H9 (cell line): ENCODE measurements around the gene NR4A2. TPM values are rescaled to one million over a fixed set of nuclear protein-coding genes. Genes with fewer than 3 reads are reported as not detected.

Source experiments
- DNase-seq: peaks from one replicate; pipeline ENCODE4 v3.0.0-alpha.2; 2017
- H2AFZ ChIP-seq: one replicate; pipeline ENCODE4 v1.6.1; 2013; ENCODE audit warnings: mild to moderate bottlenecking, low read length, control low read depth, moderate library complexity
- H2AK5ac ChIP-seq: 2 replicates; pipeline ENCODE4 v1.6.1; 2013; ENCODE audit warnings: low read length, control low read depth, mixed read lengths; ENCODE audit not compliant: insufficient read length
- H2BK120ac ChIP-seq: one replicate; pipeline ENCODE4 v1.6.1; 2013; ENCODE audit warnings: low read depth, mild to moderate bottlenecking, low read length, control low read depth, inconsistent platforms; ENCODE audit not compliant: poor library complexity, severe bottlenecking
- H2BK12ac ChIP-seq: 2 replicates; pipeline ENCODE4 v1.6.1; 2013; ENCODE audit warnings: low read length, control low read depth, mixed read lengths, low read depth; ENCODE audit not compliant: insufficient read length
- H2BK15ac ChIP-seq: 2 replicates; pipeline ENCODE4 v1.6.1; 2013; ENCODE audit warnings: low read depth, low read length, control low read depth
- H2BK20ac ChIP-seq: one replicate; pipeline ENCODE4 v1.6.1; 2013; ENCODE audit warnings: low read depth, mild to moderate bottlenecking, low read length, control low read depth, inconsistent platforms; ENCODE audit not compliant: poor library complexity, severe bottlenecking
- H2BK5ac ChIP-seq: 2 replicates; pipeline ENCODE4 v1.6.1; 2013; ENCODE audit warnings: low read length, control low read depth, mixed read lengths; ENCODE audit not compliant: insufficient read length
- H3K14ac ChIP-seq: 2 replicates; pipeline ENCODE4 v1.6.1; 2013; ENCODE audit warnings: low read length, control low read depth; ENCODE audit not compliant: insufficient read depth
- H3K18ac ChIP-seq: 2 replicates; pipeline ENCODE4 v1.6.1; 2013; ENCODE audit warnings: low read depth, mild to moderate bottlenecking, mixed read lengths, low read length, control low read depth; ENCODE audit not compliant: insufficient read length
- H3K23ac ChIP-seq: 2 replicates; pipeline ENCODE4 v1.6.1; 2013; ENCODE audit warnings: low read length, control low read depth, mixed read lengths, low read depth; ENCODE audit not compliant: insufficient read length
- H3K23me2 ChIP-seq: 2 replicates; pipeline ENCODE4 v1.6.1; 2013; ENCODE audit warnings: low read depth, mild to moderate bottlenecking, mixed read lengths, low read length, control low read depth; ENCODE audit not compliant: insufficient read length, poor library complexity, severe bottlenecking
- H3K27ac ChIP-seq: 2 replicates; pipeline ENCODE4 v1.5.1; 2013; ENCODE audit warnings: low read length, control low read depth, mixed read lengths, low read depth; ENCODE audit not compliant: insufficient read length
- H3K27me3 ChIP-seq: 2 replicates; pipeline ENCODE4 v1.6.1; 2013; ENCODE audit warnings: low read length, control low read depth, inconsistent platforms; ENCODE audit not compliant: insufficient read depth
- H3K4ac ChIP-seq: 2 replicates; pipeline ENCODE4 v1.6.1; 2013; ENCODE audit warnings: low read depth, mild to moderate bottlenecking, control low read depth, inconsistent platforms, low read length, moderate library complexity
- H3K4me1 ChIP-seq: 2 replicates; pipeline ENCODE4 v1.6.1; 2013; ENCODE audit warnings: low read length, control low read depth, inconsistent platforms; ENCODE audit not compliant: insufficient read depth
- H3K4me2 ChIP-seq: 2 replicates; pipeline ENCODE4 v1.6.1; 2013; ENCODE audit warnings: low read length, control low read depth, mixed read lengths; ENCODE audit not compliant: insufficient read length, insufficient read depth
- H3K56ac ChIP-seq: 2 replicates; pipeline ENCODE4 v1.6.1; 2013; ENCODE audit warnings: low read depth, mild to moderate bottlenecking, mixed read lengths, low read length, control low read depth; ENCODE audit not compliant: insufficient read length
- H3K79me1 ChIP-seq: 2 replicates; pipeline ENCODE4 v1.6.1; 2013; ENCODE audit warnings: low read depth, mild to moderate bottlenecking, moderate library complexity, low read length, control low read depth, inconsistent platforms; ENCODE audit not compliant: insufficient read depth, poor library complexity, severe bottlenecking
- H3K79me2 ChIP-seq: 2 replicates; pipeline ENCODE4 v1.6.1; 2013; ENCODE audit warnings: low read length, control low read depth, inconsistent platforms; ENCODE audit not compliant: insufficient read depth
- H3K9ac ChIP-seq: 2 replicates; pipeline ENCODE4 v1.6.1; 2013; ENCODE audit warnings: low read length, control low read depth, mixed read lengths; ENCODE audit not compliant: insufficient read length; ENCODE audit errors: extremely low read depth
- H3K9me3 ChIP-seq: one replicate; pipeline ENCODE4 v1.6.1; 2013; ENCODE audit warnings: low read depth, low read length, inconsistent platforms; ENCODE audit not compliant: control insufficient read depth
- H3T11ph ChIP-seq: one replicate; pipeline ENCODE4 v1.6.1; 2013; ENCODE audit warnings: mild to moderate bottlenecking, low read length, control low read depth, inconsistent platforms
- H4K20me1 ChIP-seq: one replicate; pipeline ENCODE4 v1.6.1; 2013; ENCODE audit not compliant: control insufficient read depth, insufficient read length, insufficient read depth
- H4K5ac ChIP-seq: 2 replicates; pipeline ENCODE4 v1.6.1; 2013; ENCODE audit warnings: low read depth, mild to moderate bottlenecking, mixed read lengths, low read length, control low read depth; ENCODE audit not compliant: insufficient read length
- H4K8ac ChIP-seq: replicated peaks from 2 replicates; pipeline ENCODE4 v1.6.1; 2013; ENCODE audit warnings: low read length, control low read depth, mixed read lengths, low read depth; ENCODE audit not compliant: insufficient read length
- H4K91ac ChIP-seq: 2 replicates; pipeline ENCODE4 v1.6.1; 2013; ENCODE audit warnings: low read depth, mild to moderate bottlenecking, moderate library complexity, mixed read lengths, low read length, control low read depth; ENCODE audit not compliant: insufficient read length
- H3K27ac Mint-ChIP-seq, 3 experiments: 2 replicates in 2 of 3; 3 replicates in 1 of 3; pipeline ENCODE4 v1.8.0; 2020 to 2021; ENCODE audit warnings: mixed read lengths in 3 of 3, mild to moderate bottlenecking in 1 of 3, moderate library complexity in 1 of 3
- H3K27me3 Mint-ChIP-seq: 2 replicates; pipeline ENCODE4 v1.8.0; 2021; ENCODE audit warnings: low read depth, mild to moderate bottlenecking, moderate library complexity, mixed read lengths
- H3K36me3 Mint-ChIP-seq, 3 experiments: 2 replicates in 2 of 3; 3 replicates in 1 of 3; pipeline ENCODE4 v1.8.0; 2020 to 2021; ENCODE audit warnings: low read depth in 3 of 3, mixed read lengths in 3 of 3; ENCODE audit not compliant: insufficient read depth in 1 of 3
- H3K4me1 Mint-ChIP-seq, 2 experiments: 2 replicates each; pipeline ENCODE4 v1.8.0; 2020; ENCODE audit warnings: mixed read lengths in 2 of 2
- H3K4me3 Mint-ChIP-seq, 2 experiments: 2 replicates in 1 of 2; 3 replicates in 1 of 2; pipeline ENCODE4 v1.8.0; 2020 to 2021; ENCODE audit warnings: mild to moderate bottlenecking in 2 of 2, mixed read lengths in 2 of 2, moderate library complexity in 1 of 2
- H3K9me3 Mint-ChIP-seq, 2 experiments: 2 replicates in 1 of 2; 3 replicates in 1 of 2; pipeline ENCODE4 v1.8.0; 2020; ENCODE audit warnings: mild to moderate bottlenecking in 2 of 2, mixed read lengths in 2 of 2, moderate library complexity in 1 of 2
- CTCF ChIP-seq: fragments of 200-600 bp; sonication (generic); conservative IDR thresholded peaks from 3 replicates; pipeline ENCODE4 v1.8.0; 2021; ENCODE audit warnings: antibody characterized with exemption, mild to moderate bottlenecking
- WGBS: extraction: QIAGEN DNeasy Blood & Tissue Kit; methylation state at CpG from one replicate; pipeline ENCODE4 v1.1.7; 2013; ENCODE audit warnings: missing lambda C conversion rate, low lambda C conversion rate, mixed read lengths; ENCODE audit not compliant: insufficient read length; ENCODE audit errors: extremely low coverage; 5-methylcytosine and 5-hydroxymethylcytosine counted together
- total RNA-seq: library from RNA; stranded (reverse); gene quantifications from 2 replicates; pipeline ENCODE4 v1.2.1, GENCODE V29; 2021

NR4A2 gene
- total RNA-seq, 1 experiment from 2014 or later, result 2.0 TPM

- Histone ChIP-seq H3T11ph (no peak overlapping the region), H4K91ac (no peak overlapping the region), H3K79me2 (no peaks in the 10 kb centered on the region), H4K8ac (no peak overlapping the region), H3K9ac (no peak overlapping the region), H2BK12ac (no peak overlapping the region), H3K56ac (no peak overlapping the region), H2AK5ac (no peak overlapping the region), H4K5ac (no peak overlapping the region), H3K14ac (no peak overlapping the region), H3K79me1 (no peaks in the 10 kb centered on the region), H4K20me1 (no peaks in the 10 kb centered on the region), H3K18ac (no peak overlapping the region), H2BK120ac (no peak overlapping the region), H3K4me2 (no peak overlapping the region), H3K23me2 (peaks cover 6% of the 10 kb centered on the region), H3K4ac (no peak overlapping the region), H2BK20ac (no peak overlapping the region), H3K27ac (no peak overlapping the region), H3K27me3 (no peaks in the 10 kb centered on the region), H2AFZ (no peak overlapping the region), H2BK5ac (no peak overlapping the region), H2BK15ac (no peak overlapping the region), H3K4me1 (no peaks in the 10 kb centered on the region), H3K9me3 (no peaks in the 10 kb centered on the region), H3K23ac (no peak overlapping the region)
- peaks cover 2% of the 10 kb centered on the region; the same call in 1 of the 2 replicates for H3K27me3 Mint-ChIP-seq
- peaks cover 2 to 9% of the 10 kb centered on the region in 2 experiments; a peak in 3 of 5 replicates for H3K9me3 Mint-ChIP-seq
- TF ChIP-seq CTCF, result no peak
- WGBS, result no CpG with 5 or more reads among the region's 4 CpGs
- no peak for DNase-seq
- H3K36me3 Mint-ChIP-seq, result peaks cover 0 to 5% (median 2%) of the 10 kb centered on the region in 3 experiments; a peak in 1 of 7 replicates
- H3K4me1 Mint-ChIP-seq, result peaks cover 19 to 27% of the 10 kb centered on the region in 2 experiments
- H3K4me3 Mint-ChIP-seq, result no peak overlapping the region
- no peak overlapping the region for H3K27ac Mint-ChIP-seq
These were observed 14.2 kb upstream of the NR4A2 start for GRCh38 chr2:156346731-156347130.
